HFF-Myc (cell line): ENCODE measurements around the gene MARCO.

Experiments used
- DNase-seq: peaks from one replicate; pipeline ENCODE4 v3.0.0-alpha.2; 2011; ENCODE audit warnings: low read depth; ENCODE audit errors: extremely low read depth
- H3K4me3 ChIP-seq: replicated peaks from 2 replicates; pipeline ENCODE4 v1.5.1; 2011; ENCODE audit warnings: low read depth, mild to moderate bottlenecking, control low read depth, low read length
- CTCF ChIP-seq: IDR thresholded peaks from 2 replicates; pipeline ENCODE4 v1.5.1; 2012; ENCODE audit warnings: mild to moderate bottlenecking, low read depth, low read length, control low read depth; ENCODE audit errors: missing control alignments

The MARCO gene

GRCh38 chr2:119015845-119016244 is 73.9 kb downstream of the MARCO start:
- TF ChIP-seq CTCF: no peak
- no peak overlapping the region for H3K4me3 ChIP-seq
- no peak for DNase-seq

- no peak overlapping the region for H3K4me3 ChIP-seq
- DNase-seq: no peak
- no peak for TF ChIP-seq CTCF
Observed at GRCh38 chr2:119019521-119019920, 77.5 kb downstream of the MARCO start.

- no peak overlapping the region for H3K4me3 ChIP-seq
- no peak for DNase-seq
- TF ChIP-seq CTCF: no peak
Observed at GRCh38 chr2:119022678-119023077, 80.7 kb downstream of the MARCO start.

- TF ChIP-seq CTCF: no peak
- H3K4me3 ChIP-seq: no peak overlapping the region
- no peak for DNase-seq
Observed at GRCh38 chr2:119023534-119023933, 81.5 kb downstream of the MARCO start.

GRCh38 chr2:119024152-119024551 is 82.2 kb downstream of the MARCO start:
- no peak for DNase-seq
- TF ChIP-seq CTCF: no peak

GRCh38 chr2:119024568-119024967 is 82.6 kb downstream of the MARCO start:
- TF ChIP-seq CTCF: no peak
- H3K4me3 ChIP-seq: no peak overlapping the region
- no peak for DNase-seq

More at GRCh38 chr2:119024152-119024551, 82.2 kb downstream of the MARCO start:
- no peak overlapping the region for H3K4me3 ChIP-seq

- no peak overlapping the region for H3K4me3 ChIP-seq
- no peak for DNase-seq
- TF ChIP-seq CTCF: no peak
Observed at GRCh38 chr2:119025013-119025412, 83.0 kb downstream of the MARCO start.
